Suprapubic skin (tissue), 4 donors: Measurements from ENCODE around the gene TMEM86B. TPM values are rescaled to one million over a fixed set of nuclear protein-coding genes. Genes with fewer than 3 reads are reported as not detected.
A peak's percentile ranks its signal among the peaks of the same experiment; 100 is the strongest.

ENCODE experiments used
- DNase-seq, 2 donors: peaks; one replicate each; pipeline ENCODE4 v3.0.0-alpha.2; 2019; ENCODE audit warnings: low spot score in 2 of 2
- H3K27ac ChIP-seq: fragments of 200-600 bp; sonication (generic); one replicate; pipeline ENCODE4 v1.5.1; 2019
- H3K27me3 ChIP-seq: fragments of 200-600 bp; sonication (generic); one replicate; pipeline ENCODE4 v1.5.1; 2019
- H3K36me3 ChIP-seq: fragments of 200-600 bp; sonication (generic); one replicate; pipeline ENCODE4 v1.5.1; 2019
- H3K4me1 ChIP-seq: fragments of 200-600 bp; sonication (generic); one replicate; pipeline ENCODE4 v1.5.1; 2019
- H3K4me3 ChIP-seq: fragments of 200-600 bp; sonication (generic); one replicate; pipeline ENCODE4 v1.5.1; 2019; ENCODE audit warnings: mild to moderate bottlenecking
- H3K9me3 ChIP-seq: fragments of 200-600 bp; sonication (generic); one replicate; pipeline ENCODE4 v1.5.1; 2019
- CTCF ChIP-seq, 2 donors: fragments of 200-600 bp in 1 of 2; fragments of 450-650 bp in 1 of 2; sonication (generic) in 1 of 2; IDR thresholded peaks; one replicate each; pipeline ENCODE4 v1.5.1; 2016 to 2019; ENCODE audit warnings: antibody characterized with exemption in 2 of 2, mild to moderate bottlenecking in 1 of 2, moderate library complexity in 1 of 2
- EP300 ChIP-seq: sonication (generic); formaldehyde crosslinking; IDR thresholded peaks from one replicate; pipeline ENCODE4 v1.6.1; 2017; ENCODE audit warnings: antibody characterized with exemption
- POLR2A ChIP-seq, 2 donors: fragments of 450-650 bp; IDR thresholded peaks; one replicate each; pipeline ENCODE4 v1.6.1; 2017; ENCODE audit warnings: antibody characterized with exemption in 2 of 2, mild to moderate bottlenecking in 2 of 2, moderate library complexity in 2 of 2
- POLR2AphosphoS5 ChIP-seq, 3 donors: sonication (generic); formaldehyde crosslinking; IDR thresholded peaks; one replicate each; pipeline ENCODE4 v1.6.1; 2017; ENCODE audit warnings: antibody characterized with exemption in 3 of 3
- WGBS: methylation state at CpG from one replicate; pipeline ENCODE4 v1.1.5; 2018; 5-methylcytosine and 5-hydroxymethylcytosine counted together
- total RNA-seq, 4 donors: library from RNA; depleted of rRNA; stranded (reverse); fragments of >200 nt; gene quantifications; one replicate each; pipeline ENCODE4 v1.1.0, GENCODE V29; 2016

The TMEM86B gene
- total RNA-seq, 4 donors from 2014 or later, result 2.0 to 9.4 (median 4.2) TPM

GRCh38 chr19:55261671-55262126 is 33.1 kb upstream of the TMEM86B start:
- WGBS, result 66% methylated on average over 11 of the region's 13 CpGs
- H3K27me3 ChIP-seq, result no peaks in the 10 kb centered on the region
- no peaks in the 10 kb centered on the region for H3K9me3 ChIP-seq
- H3K27ac ChIP-seq, result no peak overlapping the region
- peaks cover 3% of the 10 kb centered on the region for H3K36me3 ChIP-seq
- TF ChIP-seq POLR2A (IDR thresholded peaks at IDR 0.05), result no peak
- no peak for TF ChIP-seq CTCF (IDR thresholded peaks at IDR 0.05)
- no peak for TF ChIP-seq POLR2AphosphoS5 (IDR thresholded peaks at IDR 0.05)
- TF ChIP-seq EP300, result no peak
- H3K4me1 ChIP-seq, result peaks cover 24% of the 10 kb centered on the region
- no peak for DNase-seq
- H3K4me3 ChIP-seq, result no peak overlapping the region

GRCh38 chr19:55259540-55260210 is 31.1 kb upstream of the TMEM86B start:
- 34% methylated on average over 26 of the region's 29 CpGs for WGBS
- Histone ChIP-seq H3K27me3 (no peaks in the 10 kb centered on the region), H3K27ac (peak overlapping the region; percentile 84), H3K36me3 (peaks cover 3% of the 10 kb centered on the region), H3K4me3 (peak overlapping the region; percentile 96), H3K4me1 (peaks cover 44% of the 10 kb centered on the region), H3K9me3 (no peaks in the 10 kb centered on the region)
- TF ChIP-seq POLR2A (IDR thresholded peaks at IDR 0.05), result peak in 1 of 2 donors; percentile 43
- no peak for TF ChIP-seq CTCF (IDR thresholded peaks at IDR 0.05)
- peak in 1 of 2 donors; percentile 71 for DNase-seq

- Histone ChIP-seq H3K9me3 (no peaks in the 10 kb centered on the region), H3K27me3 (no peaks in the 10 kb centered on the region), H3K36me3 (peaks cover 3% of the 10 kb centered on the region), H3K4me1 (peaks cover 50% of the 10 kb centered on the region), H3K27ac (peak within 1 kb of the TSS; percentile 88), H3K4me3 (peak within 1 kb of the TSS; percentile 96)
- under 1% methylated on average over 39 of the region's 76 CpGs for WGBS
- TF ChIP-seq POLR2A (IDR thresholded peaks at IDR 0.05) (peak; percentile 9 to 73), POLR2AphosphoS5 (IDR thresholded peaks at IDR 0.05) (peak in 2 of 3 donors; percentile 88 to 91), CTCF (IDR thresholded peaks at IDR 0.05) (no peak)
- peak; percentile 98 for DNase-seq
These were observed 30.4 kb upstream of the TMEM86B start, which contains the start of gene PPP6R1 for GRCh38 chr19:55258828-55259539. Gene PPP6R1 (minus strand): TSS chr19:55259017. CDS start chr19:55247103, 11,914 bp downstream.

- no CpG with 5 or more reads among the region's 53 CpGs for WGBS
- Histone ChIP-seq H3K4me3 (peak overlapping the region; percentile 96), H3K27me3 (no peaks in the 10 kb centered on the region), H3K36me3 (peaks cover 3% of the 10 kb centered on the region), H3K4me1 (peaks cover 53% of the 10 kb centered on the region), H3K9me3 (no peaks in the 10 kb centered on the region), H3K27ac (peak overlapping the region; percentile 88)
- TF ChIP-seq CTCF (IDR thresholded peaks at IDR 0.05) (no peak), POLR2AphosphoS5 (IDR thresholded peaks at IDR 0.05) (no peak), POLR2A (IDR thresholded peaks at IDR 0.05) (no peak), EP300 (no peak)
- DNase-seq, result peak in 1 of 2 donors; percentile 82
These were observed 29.9 kb upstream of the TMEM86B start for GRCh38 chr19:55258476-55258827.
